ENCODE measurements around the gene DUSP6. TPM values are rescaled to one million over a fixed set of nuclear protein-coding genes. Genes with fewer than 3 reads are reported as not detected.

The DUSP6 gene
- total and polyA plus RNA-seq, 2 of the 13 experiments (the other 11 are each of a cell fraction or from before 2014, with no cell fraction given), result 40.9 to 161 TPM

GRCh38 chr12:89352242-89352491 is 134 bp downstream of the DUSP6 start (continued):
- TF ChIP-seq HMGXB4 (CRISPR knock-in tag; IDR thresholded peaks at IDR 0.05; ENCODE audit: borderline replicate concordance in 1 of 2, low read depth in 1 of 2), result 0 out of 4 replicates have a peak, but pooled peaks of 1 of the 2 experiments have one; percentile 22
- TF ChIP-seq ZNF501 (CRISPR knock-in tag; IDR thresholded peaks at IDR 0.05), result 0 out of 2 replicates have a peak, but pooled peaks have one; percentile 13
- TF ChIP-seq ZNF543 (CRISPR knock-in tag; IDR thresholded peaks at IDR 0.05), result no peak
- no peak for TF ChIP-seq ZNF619 (CRISPR knock-in tag; IDR thresholded peaks at IDR 0.05)
- TF ChIP-seq TOE1 (CRISPR knock-in tag; IDR thresholded peaks at IDR 0.05), result 0 out of 2 replicates have a peak, but pooled peaks have one; percentile 53
- TF ChIP-seq MTF1 (CRISPR knock-in tag; IDR thresholded peaks at IDR 0.05), result 0 out of 2 replicates have a peak, but pooled peaks have one; percentile 5
- TF ChIP-seq KDM5A (IDR thresholded peaks at IDR 0.05; ENCODE audit: borderline replicate concordance, low read length), result peak; percentile 35; the same call in 1 of the 2 replicates
- no peak for TF ChIP-seq ZHX1 (CRISPR knock-in tag; IDR thresholded peaks at IDR 0.05; ENCODE audit: low read depth)
- no peak for TF ChIP-seq EZH2 (conservative IDR thresholded peaks at IDR 0.05; ENCODE audit: low read depth, low read length)
- no peak for TF ChIP-seq ZBED4 (CRISPR knock-in tag; IDR thresholded peaks at IDR 0.05; ENCODE audit: borderline replicate concordance)
- TF ChIP-seq ARID2 (CRISPR knock-in tag; IDR thresholded peaks at IDR 0.05; ENCODE audit: borderline replicate concordance), result 0 out of 2 replicates have a peak, but pooled peaks have one; percentile 30
- 0 out of 2 replicates have a peak, but pooled peaks have one; percentile 31 for TF ChIP-seq CREB3 (CRISPR knock-in tag; IDR thresholded peaks at IDR 0.05)
- TF ChIP-seq ZNF33A (CRISPR knock-in tag; IDR thresholded peaks at IDR 0.05; ENCODE audit: borderline replicate concordance), result no peak; the same call in 1 of the 2 replicates
- TF ChIP-seq DNMT3B (CRISPR knock-in tag; conservative IDR thresholded peaks at IDR 0.05), result no peak
- no peak; the same call in 1 of the 2 replicates for TF ChIP-seq ZNF3 (CRISPR knock-in tag; IDR thresholded peaks at IDR 0.05)
- TF ChIP-seq ZBTB25 (CRISPR knock-in tag; IDR thresholded peaks at IDR 0.05), result 0 out of 2 replicates have a peak, but pooled peaks have one; percentile 51
- no peak for TF ChIP-seq ZNF768 (CRISPR knock-in tag; IDR thresholded peaks at IDR 0.05)
- no peak for TF ChIP-seq ZNF44 (CRISPR knock-in tag; IDR thresholded peaks at IDR 0.05)
